ENCODE measurements around the gene VAV2.
"Not testable (repeated sequence)": the region's sequence is repeated elsewhere in the genome, so short reads cannot be mapped to it uniquely, and the experiment has no call there.

The VAV2 gene

GRCh38 chr9:133996531-133997520 lies 4.7 kb upstream of the VAV2 start:
- no peak for DNase-seq (ENCODE audit: low read depth)

GRCh38 chr9:133995012-133995896 lies 3.1 kb upstream of the VAV2 start:
- DNase-seq (ENCODE audit: low read depth): no peak

GRCh38 chr9:133994353-133995011 lies 2.4 kb upstream of the VAV2 start:
- peak; percentile 40 for DNase-seq (ENCODE audit: low read depth)

- DNase-seq (ENCODE audit: low read depth): no peak
Measured at GRCh38 chr9:133993635-133994253, 1.6 kb upstream of the VAV2 start.

- peak; percentile 89 for DNase-seq (ENCODE audit: low read depth)
Measured at GRCh38 chr9:133992780-133993634, 883 bp upstream of the VAV2 start.

GRCh38 chr9:133991214-133991921 lies 756 bp downstream of the VAV2 start:
- no peak for DNase-seq (ENCODE audit: low read depth)

- peak; percentile 69 for DNase-seq (ENCODE audit: low read depth)
Measured at GRCh38 chr9:133990366-133991213, 1.5 kb downstream of the VAV2 start.

- no peak for DNase-seq (ENCODE audit: low read depth)
Measured at GRCh38 chr9:133989625-133990365, 2.3 kb downstream of the VAV2 start.

- DNase-seq (ENCODE audit: low read depth): not testable (repeated sequence)
Measured at GRCh38 chr9:133988771-133989170, 3.4 kb downstream of the VAV2 start.

- no peak for DNase-seq (ENCODE audit: low read depth)
Measured at GRCh38 chr9:133987946-133988665, 4.0 kb downstream of the VAV2 start.

- DNase-seq (ENCODE audit: low read depth): no peak
Measured at GRCh38 chr9:133987446-133987788, 4.7 kb downstream of the VAV2 start.

GRCh38 chr9:133986774-133987445 lies 5.2 kb downstream of the VAV2 start:
- DNase-seq (ENCODE audit: low read depth): no peak

GRCh38 chr9:133986061-133986460 lies 6.1 kb downstream of the VAV2 start:
- no peak for DNase-seq (ENCODE audit: low read depth)

- DNase-seq (ENCODE audit: low read depth): no peak
Measured at GRCh38 chr9:133982971-133983720, 9.0 kb downstream of the VAV2 start.

GRCh38 chr9:133981958-133982681 lies 10.0 kb downstream of the VAV2 start:
- DNase-seq (ENCODE audit: low read depth): no peak

GRCh38 chr9:133981589-133981957 lies 10.6 kb downstream of the VAV2 start:
- DNase-seq (ENCODE audit: low read depth): no peak

All from fibroblast of gingiva (primary cell).